PC-9 (cell line): ENCODE data around the gene TMCO4. TPM values are rescaled to one million over a fixed set of nuclear protein-coding genes. Genes with fewer than 3 reads are reported as not detected.

Experiments used
- BruUV-seq: library from RNA; stranded (reverse); fragments of 400-500 nt; replicated peaks from 2 replicates; lab custom pipeline; 2021; lab: Mats Ljungman, UMichigan
- CTCF ChIA-PET: fragments of 300-600 bp; sonication (Branson Sonifier 250); formaldehyde crosslinking; loops from one replicate; lab custom pipeline; 2022; ENCODE audit warnings: antibody characterized with exemption; lab: Charles Lee
- POLR2A ChIA-PET: fragments of 300-600 bp; sonication (Branson Sonifier 250); formaldehyde crosslinking; loops from one replicate; lab custom pipeline; 2022; ENCODE audit warnings: antibody characterized with exemption; ENCODE audit not compliant: unreplicated experiment; lab: Charles Lee
- DNase-seq, 2 experiments: peaks; one replicate each; pipeline versions ENCODE4 v3.0.0 to v3.0.0-alpha.2; 2015 to 2022; ENCODE audit warnings: mixed read lengths in 1 of 2
- H2AFZ ChIP-seq: fragments of 200-600 bp; sonication (generic); 2 replicates; pipeline ENCODE4 v1.8.1; 2017; ENCODE audit warnings: antibody characterized with exemption
- H3F3A ChIP-seq: fragments of 200-600 bp; sonication (generic); 2 replicates; pipeline ENCODE4 v1.8.1; 2017; ENCODE audit warnings: antibody characterized with exemption, mild to moderate bottlenecking, low read depth; ENCODE audit not compliant: insufficient read depth
- H3K27ac ChIP-seq: fragments of 200-600 bp; sonication (generic); 2 replicates; pipeline ENCODE4 v1.6.1; 2016; ENCODE audit warnings: mixed run types
- H3K27me3 ChIP-seq: fragments of 200-600 bp; sonication (generic); 2 replicates; pipeline ENCODE4 v1.6.1; 2016; ENCODE audit warnings: low read depth, mixed run types; ENCODE audit not compliant: insufficient read depth
- H3K36me3 ChIP-seq: fragments of 200-600 bp; sonication (generic); 2 replicates; pipeline ENCODE4 v1.6.1; 2016; ENCODE audit warnings: low read depth, mixed run types
- H3K4me1 ChIP-seq: fragments of 200-600 bp; sonication (generic); replicated peaks from 2 replicates; pipeline ENCODE4 v1.6.1; 2016; ENCODE audit warnings: mixed run types; ENCODE audit not compliant: insufficient read depth
- H3K4me2 ChIP-seq: fragments of 200-600 bp; sonication (generic); 2 replicates; pipeline ENCODE4 v1.6.1; 2017; ENCODE audit warnings: mixed run types
- H3K4me3 ChIP-seq: fragments of 200-600 bp; sonication (generic); 2 replicates; pipeline ENCODE4 v1.6.1; 2016; ENCODE audit warnings: mixed run types
- H3K79me2 ChIP-seq: fragments of 200-600 bp; sonication (generic); 2 replicates; pipeline ENCODE4 v1.6.1; 2017; ENCODE audit warnings: low read depth, mixed run types
- H3K9me2 ChIP-seq: fragments of 200-600 bp; sonication (generic); 2 replicates; pipeline ENCODE4 v1.8.1; 2017; ENCODE audit warnings: mild to moderate bottlenecking; ENCODE audit not compliant: insufficient read depth
- H3K9me3 ChIP-seq: fragments of 200-600 bp; sonication (generic); 2 replicates; pipeline ENCODE4 v1.8.1; 2016; ENCODE audit warnings: low read depth; ENCODE audit not compliant: insufficient read depth
- H4K20me1 ChIP-seq: fragments of 200-600 bp; sonication (generic); 2 replicates; pipeline ENCODE4 v1.8.1; 2017; ENCODE audit not compliant: insufficient read depth
- CTCF ChIP-seq: fragments of 200-600 bp; sonication (generic); conservative IDR thresholded peaks from 2 replicates; pipeline ENCODE4 v1.6.1; 2017; ENCODE audit warnings: mixed run types, antibody characterized with exemption, mild to moderate bottlenecking, moderate library complexity
- EZH2 ChIP-seq: fragments of 200-600 bp; sonication (generic); IDR thresholded peaks from 2 replicates; pipeline ENCODE4 v1.8.0; 2017; ENCODE audit warnings: antibody characterized with exemption, low read depth
- intact Hi-C: fragments of 100-400 bp; cut with micrococcal nuclease; formaldehyde crosslinking; loops from one replicate; pipeline ENCODE4 v1.10.0; 2022; ENCODE audit not compliant: unreplicated experiment
- total RNA-seq: library from RNA; stranded (reverse); gene quantifications from 2 replicates; pipeline ENCODE4 v1.2.3, GENCODE V29; 2021

The TMCO4 gene
- total RNA-seq, 1 experiment from 2014 or later, result 22.6 TPM

DNA sequence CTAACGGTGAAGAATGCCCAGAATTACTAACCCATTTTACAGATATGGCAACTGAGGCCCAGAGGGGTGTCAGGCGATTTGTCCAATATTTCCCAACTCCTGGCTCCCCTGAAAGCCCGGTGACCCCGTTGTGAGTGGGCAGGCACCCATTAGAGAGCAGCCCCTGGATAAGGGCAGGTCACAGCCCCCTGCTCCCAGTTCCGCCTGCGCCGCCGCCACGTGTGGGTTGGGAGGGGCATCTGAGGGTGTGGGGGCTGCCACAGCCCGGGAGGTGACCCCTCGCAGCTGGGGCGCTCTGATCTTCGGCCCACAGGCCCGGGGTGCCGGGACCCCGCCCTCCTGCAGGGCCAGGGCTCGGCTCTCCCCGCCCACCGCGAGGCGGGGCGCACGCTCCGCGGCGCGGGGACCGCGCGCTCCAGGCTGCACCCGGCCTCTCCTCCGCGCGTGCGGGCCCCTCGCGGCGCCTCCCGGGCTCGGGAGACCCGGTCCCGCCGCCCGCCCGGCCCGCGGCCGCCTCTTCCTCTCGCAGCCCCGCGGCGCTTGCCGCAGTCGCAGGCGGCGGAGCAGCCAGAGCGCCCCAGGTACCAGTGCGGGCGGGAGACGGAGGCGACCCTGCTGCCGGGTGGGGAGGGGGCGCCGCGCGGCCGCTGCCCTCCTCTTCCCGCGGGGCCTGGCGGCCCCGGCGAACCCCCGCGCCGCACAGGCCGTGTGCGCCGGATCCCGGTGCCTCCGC, 135.1 kb downstream of the TMCO4 start, which contains the start of gene HTR6:
HTR6 (plus strand) TSS at position 423 of the 733 bp plus-strand sequence. CDS start 879 bp downstream, outside the sequence.
- no peak for DNase-seq
- no peaks in the 10 kb centered on the region for H4K20me1 ChIP-seq
- no peak within 1 kb of the TSS; the same call in 1 of the 2 replicates for H3K4me2 ChIP-seq
- H3K27me3 ChIP-seq, result no peaks in the 10 kb centered on the region
- no peaks in the 10 kb centered on the region for H3K9me3 ChIP-seq
- ChIA-PET CTCF (no interaction called here), POLR2A (no interaction called here)
- H3K36me3 ChIP-seq, result no peaks in the 10 kb centered on the region
- TF ChIP-seq CTCF (no peak), EZH2 (no peak)
- intact Hi-C loops, result loop anchor here (5.0 kb wide), 2 partner anchors 253 to 488 kb away; no protein-coding TSS in a partner anchor
- BruUV-seq, result no TSS peak
- no peak within 1 kb of the TSS for H2AFZ ChIP-seq
- H3K4me1 ChIP-seq, result no peaks in the 10 kb centered on the region
- no peak within 1 kb of the TSS for H3K27ac ChIP-seq
- H3K9me2 ChIP-seq, result no peaks in the 10 kb centered on the region
- H3K79me2 ChIP-seq, result no peaks in the 10 kb centered on the region
- no peak within 1 kb of the TSS for H3K4me3 ChIP-seq
- peaks cover 5% of the 10 kb centered on the region; the same call in 1 of the 2 replicates for H3F3A ChIP-seq

DNA sequence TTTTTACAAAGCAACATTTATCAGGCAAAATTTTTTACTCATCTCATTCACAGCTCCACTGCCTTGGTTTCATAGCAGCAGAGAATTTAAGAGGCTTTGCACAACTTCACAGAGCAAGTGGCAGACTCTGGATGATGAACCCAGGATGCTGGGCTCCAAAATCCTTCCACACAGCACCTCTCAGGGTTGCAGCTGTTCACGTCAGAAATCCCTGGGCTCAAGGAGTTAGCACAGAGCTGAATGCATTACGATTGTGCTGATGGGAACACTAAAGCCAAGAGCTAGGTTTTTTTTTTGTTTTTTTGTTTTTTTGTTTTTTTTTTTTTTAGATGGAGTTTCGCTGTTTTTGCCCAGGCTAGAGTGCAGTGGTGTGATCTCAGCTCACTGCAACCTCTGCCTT, 137.4 kb downstream of the TMCO4 start:
- intact Hi-C loops, result loop anchor here (5.0 kb wide), 2 partner anchors 255 to 490 kb away; no protein-coding TSS in a partner anchor
- no peaks in the 10 kb centered on the region for H3K4me1 ChIP-seq
- BruUV-seq, result no TSS peak
- ChIA-PET CTCF (interaction anchor here (0.6 to 1.7 kb wide), 4 partner anchors 8 to 139 kb away, joined by 3 to 7 read pairs (median 4); no protein-coding TSS in a partner anchor), POLR2A (no interaction called here)
- H2AFZ ChIP-seq, result no peak overlapping the region
- H4K20me1 ChIP-seq, result no peaks in the 10 kb centered on the region
- H3K9me2 ChIP-seq, result no peaks in the 10 kb centered on the region
- no peaks in the 10 kb centered on the region for H3K9me3 ChIP-seq
- H3K36me3 ChIP-seq, result no peaks in the 10 kb centered on the region
- H3K4me2 ChIP-seq, result no peak overlapping the region
- H3K79me2 ChIP-seq, result no peaks in the 10 kb centered on the region
- H3F3A ChIP-seq, result peaks cover 5% of the 10 kb centered on the region; the same call in 1 of the 2 replicates
- no peak for DNase-seq
- no peak for TF ChIP-seq EZH2
- TF ChIP-seq CTCF, result no peak
- no peak overlapping the region for H3K4me3 ChIP-seq
- no peak overlapping the region for H3K27ac ChIP-seq
- H3K27me3 ChIP-seq, result no peaks in the 10 kb centered on the region

DNA sequence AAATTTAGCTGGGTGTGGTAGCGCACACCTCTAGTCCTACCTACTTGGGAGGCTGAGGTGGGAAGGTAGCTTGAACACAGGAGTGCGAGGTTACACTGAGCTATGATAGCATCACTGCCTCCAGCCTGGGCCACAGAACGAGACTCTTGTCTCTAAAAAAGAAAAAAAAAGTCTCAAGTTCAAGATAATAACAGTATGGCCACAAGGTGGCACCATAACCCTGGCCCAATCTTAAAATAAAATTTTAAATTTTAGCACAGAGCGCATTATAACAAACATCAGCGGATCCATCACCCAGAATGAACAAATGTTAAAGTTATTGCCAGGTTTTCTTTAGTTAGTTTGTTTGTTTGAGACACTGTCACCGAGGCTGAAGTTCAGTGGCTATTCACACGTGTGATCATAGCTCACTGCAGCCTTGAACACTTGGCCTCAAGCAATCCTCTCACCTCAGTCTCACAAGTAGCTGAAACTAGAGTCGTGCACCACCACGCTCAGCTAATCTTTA, 137.9 kb downstream of the TMCO4 start:
- H3K4me2 ChIP-seq, result no peak overlapping the region
- ChIA-PET POLR2A (interaction anchor here (0.6 kb wide), 1 partner anchor 1259 kb away, joined by 9 read pairs; no protein-coding TSS in a partner anchor), CTCF (interaction anchor here (0.7 to 1.7 kb wide), 3 partner anchors 9 to 43 kb away, joined by 3 to 7 read pairs (median 5); no protein-coding TSS in a partner anchor)
- H2AFZ ChIP-seq, result no peak overlapping the region
- no peaks in the 10 kb centered on the region for H3K9me3 ChIP-seq
- no peak overlapping the region for H3K4me3 ChIP-seq
- intact Hi-C loops, result loop anchor here (2.0 to 5.0 kb wide), 3 partner anchors 43 to 491 kb away; no protein-coding TSS in a partner anchor
- no peak overlapping the region for H3K27ac ChIP-seq
- no peaks in the 10 kb centered on the region for H3K36me3 ChIP-seq
- no peaks in the 10 kb centered on the region for H3K27me3 ChIP-seq
- TF ChIP-seq CTCF (peak; percentile 72), EZH2 (no peak)
- no peaks in the 10 kb centered on the region for H3K4me1 ChIP-seq
- H3K79me2 ChIP-seq, result no peaks in the 10 kb centered on the region
- DNase-seq, result peak in 1 of 2 experiments; percentile 28
- H4K20me1 ChIP-seq, result no peaks in the 10 kb centered on the region
- peaks cover 5% of the 10 kb centered on the region; the same call in 1 of the 2 replicates for H3F3A ChIP-seq
- no peaks in the 10 kb centered on the region for H3K9me2 ChIP-seq
- no TSS peak for BruUV-seq
